UCSD-AML1 (cell line): ENCODE data around the gene MYOM1.
"Not testable (repeated sequence)": the region's sequence is repeated elsewhere in the genome, so short reads cannot be mapped to it uniquely, and the experiment has no call there.

Experiments used
- DNase-seq: peaks from one replicate; lab custom pipeline; 2025; ENCODE audit not compliant: unreplicated experiment; lab: John Stamatoyannopoulos, UW

Gene MYOM1

GRCh38 chr18:3093624-3094337 lies 126.0 kb downstream of the MYOM1 start:
- DNase-seq: no peak

GRCh38 chr18:3092727-3093126 lies 127.0 kb downstream of the MYOM1 start:
- no peak for DNase-seq

GRCh38 chr18:3089579-3089978 lies 130.2 kb downstream of the MYOM1 start:
- DNase-seq: no peak

- no peak for DNase-seq
These were observed 131.3 kb downstream of the MYOM1 start for GRCh38 chr18:3088449-3088848.

- no peak for DNase-seq
These were observed 132.9 kb downstream of the MYOM1 start for GRCh38 chr18:3086871-3087270.

GRCh38 chr18:3085612-3086011 lies 134.2 kb downstream of the MYOM1 start:
- no peak for DNase-seq

GRCh38 chr18:3084206-3084605 lies 135.6 kb downstream of the MYOM1 start:
- no peak for DNase-seq

- no peak for DNase-seq
These were observed 136.0 kb downstream of the MYOM1 start for GRCh38 chr18:3083766-3084165.

GRCh38 chr18:3081584-3081991 lies 138.2 kb downstream of the MYOM1 start:
- DNase-seq: no peak

- no peak for DNase-seq
These were observed 140.1 kb downstream of the MYOM1 start for GRCh38 chr18:3079653-3080052.

GRCh38 chr18:3075491-3075890 lies 144.3 kb downstream of the MYOM1 start:
- DNase-seq: no peak

GRCh38 chr18:3074087-3074486 lies 145.7 kb downstream of the MYOM1 start:
- DNase-seq: no peak

GRCh38 chr18:3073353-3073752 lies 146.4 kb downstream of the MYOM1 start:
- not testable (repeated sequence) for DNase-seq

GRCh38 chr18:3071676-3072075 lies 148.1 kb downstream of the MYOM1 start:
- DNase-seq: no peak

GRCh38 chr18:3069671-3070433 lies 149.9 kb downstream of the MYOM1 start:
- DNase-seq: no peak

- no peak for DNase-seq
These were observed 152.0 kb downstream of the MYOM1 start for GRCh38 chr18:3067722-3068121.

- DNase-seq: no peak
These were observed 152.6 kb downstream of the MYOM1 start for GRCh38 chr18:3067165-3067661.

- DNase-seq: no peak
These were observed 153.2 kb downstream of the MYOM1 start for GRCh38 chr18:3066341-3067110.

- DNase-seq: not testable (repeated sequence)
These were observed 156.0 kb downstream of the MYOM1 start for GRCh38 chr18:3063766-3064165.

GRCh38 chr18:3062798-3063680 lies 156.7 kb downstream of the MYOM1 start:
- peak; percentile 69 for DNase-seq
